Measurements from ENCODE around the gene CD151. TPM values are rescaled to one million over a fixed set of nuclear protein-coding genes. Genes with fewer than 3 reads are reported as not detected.

CD151 gene
- total and polyA plus RNA-seq, 4 donors, result 182 to 556 (median 399) TPM

DNA sequence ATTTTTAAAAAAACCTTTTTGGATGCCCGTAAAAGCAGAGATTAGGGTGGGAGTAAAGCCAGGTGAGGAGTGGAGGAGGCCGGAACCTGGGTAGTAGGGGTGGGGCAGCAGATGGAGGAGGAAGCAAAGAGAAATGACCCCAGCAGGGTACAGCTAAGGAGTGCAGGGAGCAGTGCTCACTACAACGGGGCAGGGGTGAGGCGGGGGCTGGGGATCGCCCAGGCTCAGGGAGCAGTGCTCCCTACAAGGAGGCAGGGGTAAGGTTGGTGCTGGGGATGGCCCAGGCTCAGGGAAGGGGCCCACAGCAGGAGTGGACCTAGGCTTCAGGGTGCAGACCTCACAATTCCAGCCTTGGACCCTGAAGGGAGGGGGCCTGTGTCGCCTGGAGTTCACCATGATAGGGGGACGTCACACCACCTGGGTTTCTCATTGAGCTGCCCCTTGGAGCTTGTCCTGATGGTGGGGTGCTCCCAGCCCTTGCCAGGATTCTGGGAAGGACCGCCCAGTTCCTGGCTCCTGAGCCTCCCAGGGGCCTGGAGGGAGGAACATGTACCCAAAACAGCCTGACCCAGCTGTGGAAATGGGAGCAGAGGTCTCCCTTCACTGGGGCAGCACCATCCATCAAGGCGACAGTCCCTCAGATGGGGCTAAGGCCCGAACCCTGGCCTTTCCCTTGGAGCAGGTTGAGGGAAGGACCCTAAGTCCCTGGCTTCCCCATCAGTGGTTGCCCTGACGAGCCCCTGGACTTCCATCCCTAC, 16.9 kb upstream of the CD151 start:
- peaks cover 4 to 23% (median 8%) of the 10 kb centered on the region in 5 donors for H3K4me1 ChIP-seq (ENCODE audit: control insufficient read depth in 5 of 5, insufficient read depth in 5 of 5, low read length in 5 of 5)
- WGBS, 2 donors, result 91 to 92% methylated on average over 10 to 11 of the region's 11 CpGs
- no peaks in the 10 kb centered on the region for H3K27me3 ChIP-seq (ENCODE audit: control insufficient read depth in 3 of 3, insufficient read depth in 3 of 3, low read length in 2 of 3)
- no peak for ATAC-seq (ENCODE audit: insufficient read depth, low FRiP score)
- H3K36me3 ChIP-seq (ENCODE audit: control insufficient read depth in 4 of 4, insufficient read depth in 4 of 4, low read length in 4 of 4), result peaks cover 0 to 31% (median 12%) of the 10 kb centered on the region in 4 donors
- no peaks in the 10 kb centered on the region for H3K9me3 ChIP-seq (ENCODE audit: control insufficient read depth in 4 of 4, insufficient read depth in 3 of 4, low read length in 3 of 4)
- DNase-seq, result no peak
- H3K27ac ChIP-seq (ENCODE audit: low read depth in 1 of 2, low read length in 1 of 2), result no peak overlapping the region
- H3K9ac ChIP-seq (ENCODE audit: insufficient read depth in 1 of 2, low read length in 2 of 2), result no peak overlapping the region
- TF ChIP-seq, protein P1, sequence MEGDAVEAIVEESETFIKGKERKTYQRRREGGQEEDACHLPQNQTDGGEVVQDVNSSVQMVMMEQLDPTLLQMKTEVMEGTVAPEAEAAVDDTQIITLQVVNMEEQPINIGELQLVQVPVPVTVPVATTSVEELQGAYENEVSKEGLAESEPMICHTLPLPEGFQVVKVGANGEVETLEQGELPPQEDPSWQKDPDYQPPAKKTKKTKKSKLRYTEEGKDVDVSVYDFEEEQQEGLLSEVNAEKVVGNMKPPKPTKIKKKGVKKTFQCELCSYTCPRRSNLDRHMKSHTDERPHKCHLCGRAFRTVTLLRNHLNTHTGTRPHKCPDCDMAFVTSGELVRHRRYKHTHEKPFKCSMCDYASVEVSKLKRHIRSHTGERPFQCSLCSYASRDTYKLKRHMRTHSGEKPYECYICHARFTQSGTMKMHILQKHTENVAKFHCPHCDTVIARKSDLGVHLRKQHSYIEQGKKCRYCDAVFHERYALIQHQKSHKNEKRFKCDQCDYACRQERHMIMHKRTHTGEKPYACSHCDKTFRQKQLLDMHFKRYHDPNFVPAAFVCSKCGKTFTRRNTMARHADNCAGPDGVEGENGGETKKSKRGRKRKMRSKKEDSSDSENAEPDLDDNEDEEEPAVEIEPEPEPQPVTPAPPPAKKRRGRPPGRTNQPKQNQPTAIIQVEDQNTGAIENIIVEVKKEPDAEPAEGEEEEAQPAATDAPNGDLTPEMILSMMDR (IDR thresholded peaks at IDR 0.05; ENCODE audit: control extremely low read depth, extremely low read depth), result no peak
- no peak overlapping the region for H3K4me3 ChIP-seq

DNA sequence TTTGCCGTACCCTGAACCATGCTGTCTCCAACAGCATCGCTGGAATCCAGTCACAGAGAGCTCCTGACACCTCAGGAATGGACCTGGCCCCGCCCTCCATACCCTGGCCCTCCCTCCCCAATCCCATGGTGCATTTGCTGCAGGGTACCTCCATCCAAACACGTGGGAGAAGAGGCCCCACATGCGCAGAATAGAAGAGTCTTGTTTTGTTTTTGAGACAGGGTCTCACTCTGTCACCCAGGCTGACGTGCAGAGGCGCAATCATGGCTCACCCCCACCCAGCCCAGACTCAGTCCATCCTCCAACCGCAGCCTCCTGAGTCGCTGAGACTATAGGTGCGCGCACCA, 16.3 kb upstream of the CD151 start:
- Histone ChIP-seq H3K4me1 (ENCODE audit: control insufficient read depth in 5 of 5, insufficient read depth in 5 of 5, low read length in 5 of 5) (peaks cover 2 to 23% (median 5%) of the 10 kb centered on the region in 5 donors), H3K27me3 (ENCODE audit: control insufficient read depth in 3 of 3, insufficient read depth in 3 of 3, low read length in 2 of 3) (no peaks in the 10 kb centered on the region), H3K9me3 (ENCODE audit: control insufficient read depth in 4 of 4, insufficient read depth in 3 of 4, low read length in 3 of 4) (no peaks in the 10 kb centered on the region), H3K9ac (ENCODE audit: insufficient read depth in 1 of 2, low read length in 2 of 2) (no peak overlapping the region), H3K36me3 (ENCODE audit: control insufficient read depth in 4 of 4, insufficient read depth in 4 of 4, low read length in 4 of 4) (peaks cover 0 to 29% (median 9%) of the 10 kb centered on the region in 4 donors), H3K27ac (ENCODE audit: low read depth in 1 of 2, low read length in 1 of 2) (no peak overlapping the region), H3K4me3 (no peak overlapping the region)
- TF ChIP-seq, protein P1 (IDR thresholded peaks at IDR 0.05; ENCODE audit: control extremely low read depth, extremely low read depth), result no peak
- ATAC-seq (ENCODE audit: insufficient read depth, low FRiP score) (no peak), DNase-seq (no peak)
- WGBS, 2 donors, result 82 to 84% methylated on average over 11 of the region's 11 CpGs

DNA sequence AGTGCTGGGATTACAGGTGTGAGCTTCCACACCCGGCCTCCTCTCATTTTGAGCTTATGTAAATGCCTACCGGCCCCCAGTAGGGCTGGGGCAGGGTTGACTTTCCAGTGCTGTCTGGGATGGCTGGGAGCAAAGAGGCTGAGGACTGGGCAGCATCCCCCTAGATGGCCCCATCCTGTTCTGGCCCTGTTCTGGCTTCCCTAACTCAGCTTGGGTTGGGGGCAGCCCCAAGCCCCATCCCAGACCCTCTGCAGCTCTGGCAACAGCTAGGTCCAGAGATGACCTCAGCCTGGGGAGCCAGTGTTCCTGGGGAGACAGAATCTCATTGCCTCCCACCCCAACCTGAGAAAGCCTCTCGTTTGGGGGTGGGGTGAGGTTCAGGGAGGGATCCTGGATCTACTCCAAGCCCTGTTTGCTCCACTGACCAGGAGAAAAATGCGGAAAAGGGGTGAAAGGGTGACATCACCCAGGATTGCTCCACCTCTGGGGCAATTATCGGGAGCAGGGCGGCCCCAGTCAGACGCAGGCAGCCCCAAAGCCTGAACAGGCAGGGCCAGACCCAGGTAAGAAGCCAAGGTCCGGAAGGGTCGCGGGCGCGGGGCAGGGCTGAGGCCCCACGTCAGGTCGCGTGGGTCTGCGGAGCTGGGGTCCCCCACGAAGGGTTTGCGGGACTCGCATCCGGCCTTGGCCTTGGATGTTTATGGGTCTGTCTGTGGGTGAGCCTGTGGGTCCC, 14.2 kb upstream of the CD151 start, which contains the start of gene PNPLA2:
TSS of gene PNPLA2 (plus strand) at position 519 of the 733 bp plus-strand sequence. CDS start 805 bp downstream, outside the sequence.
- ATAC-seq (ENCODE audit: insufficient read depth, low FRiP score) (peak; percentile 6), DNase-seq (peak in 1 of 3 donors; percentile 41)
- 18 to 33% methylated on average over 18 to 20 of the region's 20 CpGs for WGBS, 2 donors
- Histone ChIP-seq H3K9me3 (ENCODE audit: control insufficient read depth in 4 of 4, insufficient read depth in 3 of 4, low read length in 3 of 4) (no peaks in the 10 kb centered on the region), H3K4me1 (ENCODE audit: control insufficient read depth in 5 of 5, insufficient read depth in 5 of 5, low read length in 5 of 5) (peaks cover 4 to 23% (median 5%) of the 10 kb centered on the region in 5 donors), H3K27ac (ENCODE audit: low read depth in 1 of 2, low read length in 1 of 2) (peak within 1 kb of the TSS; percentile 94 to 95), H3K9ac (ENCODE audit: insufficient read depth in 1 of 2, low read length in 2 of 2) (peak within 1 kb of the TSS; percentile 4 to 46), H3K4me3 (peak within 1 kb of the TSS; percentile 85), H3K27me3 (ENCODE audit: control insufficient read depth in 3 of 3, insufficient read depth in 3 of 3, low read length in 2 of 3) (no peaks in the 10 kb centered on the region), H3K36me3 (ENCODE audit: control insufficient read depth in 4 of 4, insufficient read depth in 4 of 4, low read length in 4 of 4) (peaks cover 0 to 23% (median 3%) of the 10 kb centered on the region in 4 donors)
- TF ChIP-seq, protein P1 (IDR thresholded peaks at IDR 0.05; ENCODE audit: control extremely low read depth, extremely low read depth), result no peak

Measured in lung (tissue), 12 donors.